CD8-positive, alpha-beta memory T cell (primary cell): Measurements from ENCODE around the gene MICAL3. TPM values are rescaled to one million over a fixed set of nuclear protein-coding genes. Genes with fewer than 3 reads are reported as not detected.
A peak's percentile ranks its signal among the peaks of the same experiment; 100 is the strongest.

Experiments used
- CTCF ChIA-PET: fragments of 350-600 bp; sonication (Branson Sonifier 250); formaldehyde crosslinking; loops from one replicate; lab custom pipeline; 2021; ENCODE audit warnings: antibody characterized with exemption; lab: Charles Lee
- POLR2A ChIA-PET: fragments of 350-600 bp; sonication (Branson Sonifier 250); formaldehyde crosslinking; loops from one replicate; lab custom pipeline; 2021; ENCODE audit warnings: antibody characterized with exemption; lab: Charles Lee
- DNase-seq, 5 donors: peaks; one replicate each; pipeline versions ENCODE4 v3.0.0 to v3.0.0-alpha.2; 2020 to 2022; ENCODE audit warnings: mixed read lengths in 1 of 5
- H3K27ac ChIP-seq: one replicate; pipeline ENCODE4 v1.7.0; 2013; ENCODE audit warnings: low read depth, mild to moderate bottlenecking, low read length, moderate library complexity
- H3K27me3 ChIP-seq: 2 replicates; pipeline ENCODE4 v1.7.0; 2013; ENCODE audit warnings: low read length, mild to moderate bottlenecking; ENCODE audit not compliant: insufficient read depth, poor library complexity, severe bottlenecking
- H3K36me3 ChIP-seq: 2 replicates; pipeline ENCODE4 v1.7.0; 2013; ENCODE audit warnings: mild to moderate bottlenecking, low read length, moderate library complexity; ENCODE audit not compliant: insufficient read depth
- H3K4me1 ChIP-seq: 2 replicates; pipeline ENCODE4 v1.7.0; 2013; ENCODE audit warnings: mild to moderate bottlenecking, low read length, moderate library complexity; ENCODE audit not compliant: insufficient read depth
- H3K4me3 ChIP-seq: 2 replicates; pipeline ENCODE4 v1.7.0; 2013; ENCODE audit warnings: mild to moderate bottlenecking, low read length
- H3K9me3 ChIP-seq: 2 replicates; pipeline ENCODE4 v1.7.0; 2013; ENCODE audit warnings: mild to moderate bottlenecking, low read length
- H3K27ac Mint-ChIP-seq, 8 donors: one replicate each; pipeline ENCODE4 v1.8.0; 2020 to 2021; ENCODE audit warnings: mixed read lengths in 8 of 8, mild to moderate bottlenecking in 6 of 8, inconsistent platforms in 3 of 8, moderate library complexity in 3 of 8
- H3K27me3 Mint-ChIP-seq, 2 donors: one replicate each; pipeline ENCODE4 v1.8.0; 2020 to 2021; ENCODE audit warnings: mixed read lengths in 2 of 2, mild to moderate bottlenecking in 1 of 2, moderate library complexity in 1 of 2
- H3K36me3 Mint-ChIP-seq, 3 donors: one replicate each; pipeline ENCODE4 v1.8.0; 2020 to 2021; ENCODE audit warnings: mixed read lengths in 3 of 3, inconsistent platforms in 1 of 3, mild to moderate bottlenecking in 1 of 3
- H3K4me1 Mint-ChIP-seq, 3 donors: one replicate each; pipeline ENCODE4 v1.8.0; 2020 to 2021; ENCODE audit warnings: mixed read lengths in 3 of 3, inconsistent platforms in 1 of 3, mild to moderate bottlenecking in 1 of 3
- H3K4me3 Mint-ChIP-seq, 7 donors: one replicate each; pipeline ENCODE4 v1.8.0; 2020 to 2021; ENCODE audit warnings: mixed read lengths in 7 of 7, mild to moderate bottlenecking in 6 of 7, moderate library complexity in 4 of 7, inconsistent platforms in 2 of 7
- H3K9me3 Mint-ChIP-seq, 5 donors: one replicate each; pipeline ENCODE4 v1.8.0; 2020 to 2022; ENCODE audit warnings: mixed read lengths in 5 of 5, mild to moderate bottlenecking in 3 of 5, moderate library complexity in 2 of 5, inconsistent platforms in 1 of 5
- polyA plus RNA-seq: library from polyadenylated mRNA; unstranded; fragments of 300-500 nt; fragmentation: Illumina TruSeq; gene quantifications from one replicate; pipeline ENCODE4 v1.2.3, GENCODE V29; 2021
- total RNA-seq, 2 experiments: library from RNA; stranded (reverse); gene quantifications; one replicate each; pipeline ENCODE4 v1.2.3, GENCODE V29; 2021

Gene MICAL3
- total and polyA plus RNA-seq, 3 experiments from 2014 or later: 1.7 to 51.9 (median 51.7) TPM

DNA sequence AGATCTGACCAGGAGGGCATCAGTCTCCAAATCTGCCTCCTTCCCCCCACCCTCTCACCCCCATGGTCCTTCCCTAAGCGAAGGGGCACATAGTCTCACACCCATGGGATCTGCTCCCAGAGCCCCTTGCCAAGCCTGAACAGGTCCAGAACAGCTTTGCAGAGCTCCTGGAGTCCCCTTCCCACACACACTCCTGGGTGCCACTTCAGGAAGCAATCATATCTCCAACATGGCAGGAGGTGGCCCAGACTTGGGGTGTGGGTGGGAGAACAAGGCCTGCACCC, 63.0 kb downstream of the MICAL3 start:
- H3K27ac Mint-ChIP-seq: no peak overlapping the region
- Histone ChIP-seq H3K9me3 (no peaks in the 10 kb centered on the region), H3K4me3 (no peak overlapping the region), H3K36me3 (no peaks in the 10 kb centered on the region), H3K4me1 (no peaks in the 10 kb centered on the region), H3K27me3 (no peaks in the 10 kb centered on the region), H3K27ac (no peak overlapping the region)
- H3K36me3 Mint-ChIP-seq: peaks cover 0 to 11% (median 5%) of the 10 kb centered on the region in 3 donors
- no peaks in the 10 kb centered on the region for H3K9me3 Mint-ChIP-seq
- POLR2A ChIA-PET: no interaction called here
- CTCF ChIA-PET: no interaction called here
- H3K27me3 Mint-ChIP-seq: peaks cover 0 to 1% of the 10 kb centered on the region in 2 donors
- H3K4me1 Mint-ChIP-seq: peaks cover 15 to 27% (median 22%) of the 10 kb centered on the region in 3 donors
- no peak for DNase-seq
- no peak overlapping the region for H3K4me3 Mint-ChIP-seq

DNA sequence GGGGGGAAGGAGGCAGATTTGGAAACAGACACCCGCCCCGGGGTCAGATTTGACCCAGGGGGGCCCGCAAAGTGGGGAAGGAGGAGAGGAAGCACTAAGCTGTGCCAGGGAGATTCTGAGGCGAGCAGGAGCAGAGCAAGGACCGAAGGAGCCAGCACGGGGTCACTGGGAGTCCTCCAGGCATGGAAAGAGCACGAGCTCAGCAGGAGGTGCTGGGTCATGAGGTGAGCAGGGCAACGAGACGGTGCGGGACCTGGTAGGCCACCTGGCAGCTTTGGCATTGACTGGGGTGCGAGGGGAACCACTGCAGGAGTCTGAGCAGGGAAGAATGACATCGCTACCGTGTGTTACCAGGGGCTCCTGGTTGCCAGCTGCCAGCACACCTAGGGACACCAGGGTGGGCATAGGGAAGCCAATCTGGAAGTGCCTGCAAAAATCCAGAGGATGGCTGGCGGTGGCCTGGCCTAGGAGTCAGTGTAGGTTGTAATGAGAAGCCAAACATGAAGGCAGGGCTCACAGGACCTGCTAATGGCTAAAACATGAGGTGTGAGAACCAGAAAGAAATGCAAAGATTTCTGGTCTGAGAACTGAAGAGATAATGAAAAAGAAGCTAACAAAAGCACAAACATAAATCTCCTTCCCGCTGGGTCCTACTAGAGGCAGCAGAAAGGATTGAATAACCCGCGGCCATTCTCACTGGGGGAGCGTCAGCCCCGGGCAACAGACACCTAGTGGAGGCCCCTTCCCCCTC, 63.5 kb downstream of the MICAL3 start:
- Mint-ChIP-seq H3K4me3 (no peak overlapping the region), H3K4me1 (peaks cover 11 to 21% (median 19%) of the 10 kb centered on the region in 3 donors), H3K27me3 (peaks cover 0 to 1% of the 10 kb centered on the region in 2 donors), H3K9me3 (no peaks in the 10 kb centered on the region), H3K27ac (peak overlapping the region in 1 of 8 donors; percentile 74), H3K36me3 (peaks cover 0 to 11% (median 4%) of the 10 kb centered on the region in 3 donors)
- H3K36me3 ChIP-seq: no peaks in the 10 kb centered on the region
- ChIA-PET CTCF (no interaction called here), POLR2A (no interaction called here)
- H3K9me3 ChIP-seq: no peaks in the 10 kb centered on the region
- DNase-seq: no peak
- no peaks in the 10 kb centered on the region for H3K4me1 ChIP-seq
- H3K27ac ChIP-seq: no peak overlapping the region
- H3K4me3 ChIP-seq: no peak overlapping the region
- H3K27me3 ChIP-seq: no peaks in the 10 kb centered on the region

DNA sequence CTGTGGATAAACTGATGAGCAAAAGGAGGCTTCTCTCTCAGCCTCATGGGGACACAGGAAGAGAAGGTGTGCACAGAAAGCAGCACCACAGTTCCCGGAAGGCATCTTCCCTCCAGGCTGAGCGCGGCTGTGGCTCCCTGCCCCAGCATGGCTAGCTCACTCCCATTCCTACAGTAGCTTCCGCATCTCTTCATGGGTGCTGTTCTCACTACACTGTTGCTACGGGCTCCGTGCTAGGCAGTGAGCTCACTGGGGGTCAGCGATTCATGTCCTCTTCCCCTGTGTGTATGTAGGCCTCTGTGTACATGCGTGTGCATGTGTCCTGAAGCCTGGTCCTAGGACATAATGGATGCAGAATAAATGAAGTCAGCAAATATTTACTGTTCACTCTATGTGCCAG, 64.3 kb downstream of the MICAL3 start:
- Mint-ChIP-seq H3K27me3 (peaks cover 0 to 1% of the 10 kb centered on the region in 2 donors), H3K36me3 (peaks cover 0 to 11% (median 6%) of the 10 kb centered on the region in 3 donors), H3K27ac (peak overlapping the region in 1 of 8 donors; percentile 69), H3K4me1 (peaks cover 9 to 26% (median 24%) of the 10 kb centered on the region in 3 donors), H3K4me3 (no peak overlapping the region), H3K9me3 (no peaks in the 10 kb centered on the region)
- POLR2A ChIA-PET: no interaction called here
- no peaks in the 10 kb centered on the region for H3K9me3 ChIP-seq
- no peak overlapping the region for H3K27ac ChIP-seq
- no peak overlapping the region for H3K4me3 ChIP-seq
- DNase-seq: no peak
- H3K4me1 ChIP-seq: no peaks in the 10 kb centered on the region
- CTCF ChIA-PET: interaction anchor here (0.6 kb wide), 1 partner anchor 44 kb away, joined by 3 read pairs; no protein-coding TSS in a partner anchor
- no peaks in the 10 kb centered on the region for H3K27me3 ChIP-seq
- no peaks in the 10 kb centered on the region for H3K36me3 ChIP-seq

DNA sequence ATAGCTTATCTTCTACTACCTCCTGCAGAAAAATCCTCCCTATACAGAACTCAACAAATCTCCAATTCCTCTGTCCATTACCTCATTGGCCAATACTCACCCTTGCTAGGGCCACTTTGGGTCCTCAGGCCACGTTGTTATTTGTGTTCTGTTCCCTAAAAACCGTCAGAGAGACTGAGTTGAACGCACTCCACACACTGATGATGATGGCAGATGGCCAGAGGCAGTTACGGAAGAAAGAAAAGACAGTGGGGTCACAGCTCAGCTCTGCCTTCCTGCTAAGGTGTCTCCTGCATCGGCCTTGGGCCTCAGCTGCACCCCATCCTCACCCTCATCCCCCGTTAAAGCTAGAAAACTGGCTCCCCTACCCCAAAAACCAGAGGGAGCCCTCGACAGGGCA, 66.2 kb downstream of the MICAL3 start:
- DNase-seq: no peak
- no peaks in the 10 kb centered on the region for H3K9me3 ChIP-seq

DNA sequence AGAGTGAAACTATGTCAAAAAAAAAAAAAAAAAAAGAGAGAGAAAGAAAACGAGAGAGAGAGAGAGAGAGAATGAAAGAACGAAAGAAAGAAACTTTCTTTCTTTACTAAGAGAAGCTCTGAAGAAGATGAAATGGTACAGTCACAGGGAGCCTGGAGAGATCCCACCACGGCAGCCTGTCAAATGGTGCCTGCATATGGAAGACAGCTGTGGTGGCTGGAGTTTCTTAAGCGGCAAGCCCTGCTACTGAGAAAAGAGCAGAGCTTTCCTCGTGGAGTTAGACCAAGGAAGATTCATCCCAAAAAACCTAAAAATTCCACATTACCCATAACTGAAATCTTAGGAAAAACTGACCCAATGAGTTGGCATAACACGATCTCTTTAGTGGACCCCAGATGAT, 66.7 kb downstream of the MICAL3 start:
- peaks cover 0 to 1% of the 10 kb centered on the region in 2 donors for H3K27me3 Mint-ChIP-seq
- ChIA-PET CTCF (no interaction called here), POLR2A (no interaction called here)
- peak overlapping the region in 1 of 8 donors; percentile 7 for H3K27ac Mint-ChIP-seq
- DNase-seq: no peak
- H3K9me3 ChIP-seq: no peaks in the 10 kb centered on the region
- no peaks in the 10 kb centered on the region for H3K27me3 ChIP-seq
- no peak overlapping the region for H3K4me3 Mint-ChIP-seq
- peaks cover 0 to 11% (median 6%) of the 10 kb centered on the region in 3 donors for H3K36me3 Mint-ChIP-seq
- no peak overlapping the region for H3K27ac ChIP-seq
- no peaks in the 10 kb centered on the region for H3K4me1 ChIP-seq
- no peaks in the 10 kb centered on the region for H3K36me3 ChIP-seq
- no peaks in the 10 kb centered on the region for H3K9me3 Mint-ChIP-seq
- H3K4me1 Mint-ChIP-seq: peaks cover 9 to 26% (median 20%) of the 10 kb centered on the region in 3 donors
- H3K4me3 ChIP-seq: no peak overlapping the region

More for the DNA sequence above, 66.2 kb downstream of the MICAL3 start:
- Mint-ChIP-seq H3K27me3 (peaks cover 0 to 1% of the 10 kb centered on the region in 2 donors), H3K9me3 (no peaks in the 10 kb centered on the region), H3K27ac (peak overlapping the region in 3 of 8 donors; percentile 7 to 74 (median 39)), H3K4me1 (peaks cover 9 to 26% (median 20%) of the 10 kb centered on the region in 3 donors), H3K36me3 (peaks cover 0 to 11% (median 6%) of the 10 kb centered on the region in 3 donors), H3K4me3 (no peak overlapping the region)
- POLR2A ChIA-PET: no interaction called here
- CTCF ChIA-PET: no interaction called here
- Histone ChIP-seq H3K27me3 (no peaks in the 10 kb centered on the region), H3K36me3 (no peaks in the 10 kb centered on the region), H3K27ac (no peak overlapping the region), H3K4me1 (no peaks in the 10 kb centered on the region), H3K4me3 (no peak overlapping the region)

DNA sequence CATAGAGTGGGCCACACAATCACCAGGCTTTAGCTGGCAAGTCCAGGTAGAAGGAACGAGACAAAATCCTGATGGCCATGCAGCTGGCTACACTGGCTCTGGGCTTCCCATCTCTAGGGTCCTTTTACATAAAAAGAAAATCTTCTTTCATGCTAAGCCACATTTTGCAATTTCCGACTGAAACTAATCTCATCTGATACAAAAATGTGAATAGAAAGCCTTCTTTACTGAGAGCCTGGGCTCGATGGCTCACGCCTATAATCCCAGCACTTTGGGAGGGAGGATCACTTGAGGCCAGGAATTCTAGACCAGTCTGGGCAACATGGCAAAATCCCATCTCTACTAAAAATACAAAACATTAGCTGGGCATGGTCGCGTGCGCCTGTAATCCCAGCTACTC, 67.2 kb downstream of the MICAL3 start:
- Mint-ChIP-seq H3K4me1 (peaks cover 12 to 23% (median 20%) of the 10 kb centered on the region in 3 donors), H3K27ac (no peak overlapping the region), H3K27me3 (peaks cover 0 to 1% of the 10 kb centered on the region in 2 donors), H3K4me3 (no peak overlapping the region), H3K36me3 (peaks cover 0 to 11% (median 6%) of the 10 kb centered on the region in 3 donors), H3K9me3 (peaks cover 0 to 1% (median 0%) of the 10 kb centered on the region in 5 donors)
- Histone ChIP-seq H3K9me3 (no peaks in the 10 kb centered on the region), H3K27me3 (no peaks in the 10 kb centered on the region), H3K36me3 (no peaks in the 10 kb centered on the region), H3K27ac (no peak overlapping the region), H3K4me3 (no peak overlapping the region), H3K4me1 (no peaks in the 10 kb centered on the region)
- POLR2A ChIA-PET: no interaction called here
- no peak for DNase-seq
- CTCF ChIA-PET: no interaction called here

DNA sequence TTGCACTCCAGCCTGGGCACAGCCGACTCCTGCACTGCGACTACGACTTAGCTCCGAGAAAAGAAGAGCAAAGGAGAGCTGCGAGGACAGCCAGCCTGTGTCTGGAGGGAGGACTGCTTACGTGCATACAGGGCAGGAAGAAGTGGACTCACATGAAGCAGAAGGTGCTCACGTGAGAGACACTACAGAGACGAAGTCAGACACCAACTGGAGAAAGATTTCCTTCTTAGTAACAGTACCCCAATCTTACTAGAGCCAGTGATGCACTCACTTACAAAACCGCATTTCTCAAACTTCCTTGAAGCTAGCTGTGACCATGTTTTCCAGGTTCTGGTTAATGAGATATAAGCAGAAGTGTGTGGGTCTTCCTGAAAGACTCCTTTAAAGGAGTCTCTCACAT, 67.7 kb downstream of the MICAL3 start:
- ChIA-PET POLR2A (no interaction called here), CTCF (no interaction called here)
- H3K9me3 Mint-ChIP-seq: peaks cover 0 to 2% (median 0%) of the 10 kb centered on the region in 5 donors
- H3K9me3 ChIP-seq: no peaks in the 10 kb centered on the region
- H3K27ac Mint-ChIP-seq: no peak overlapping the region
- no peaks in the 10 kb centered on the region for H3K27me3 ChIP-seq
- DNase-seq: no peak
- peaks cover 8 to 20% (median 16%) of the 10 kb centered on the region in 3 donors for H3K4me1 Mint-ChIP-seq
- no peak overlapping the region for H3K27ac ChIP-seq
- H3K4me3 ChIP-seq: no peak overlapping the region
- no peak overlapping the region for H3K4me3 Mint-ChIP-seq
- peaks cover 0 to under 1% of the 10 kb centered on the region in 2 donors for H3K27me3 Mint-ChIP-seq
- no peaks in the 10 kb centered on the region for H3K4me1 ChIP-seq
- H3K36me3 ChIP-seq: no peaks in the 10 kb centered on the region
- H3K36me3 Mint-ChIP-seq: peaks cover 0 to 9% (median 4%) of the 10 kb centered on the region in 3 donors

DNA sequence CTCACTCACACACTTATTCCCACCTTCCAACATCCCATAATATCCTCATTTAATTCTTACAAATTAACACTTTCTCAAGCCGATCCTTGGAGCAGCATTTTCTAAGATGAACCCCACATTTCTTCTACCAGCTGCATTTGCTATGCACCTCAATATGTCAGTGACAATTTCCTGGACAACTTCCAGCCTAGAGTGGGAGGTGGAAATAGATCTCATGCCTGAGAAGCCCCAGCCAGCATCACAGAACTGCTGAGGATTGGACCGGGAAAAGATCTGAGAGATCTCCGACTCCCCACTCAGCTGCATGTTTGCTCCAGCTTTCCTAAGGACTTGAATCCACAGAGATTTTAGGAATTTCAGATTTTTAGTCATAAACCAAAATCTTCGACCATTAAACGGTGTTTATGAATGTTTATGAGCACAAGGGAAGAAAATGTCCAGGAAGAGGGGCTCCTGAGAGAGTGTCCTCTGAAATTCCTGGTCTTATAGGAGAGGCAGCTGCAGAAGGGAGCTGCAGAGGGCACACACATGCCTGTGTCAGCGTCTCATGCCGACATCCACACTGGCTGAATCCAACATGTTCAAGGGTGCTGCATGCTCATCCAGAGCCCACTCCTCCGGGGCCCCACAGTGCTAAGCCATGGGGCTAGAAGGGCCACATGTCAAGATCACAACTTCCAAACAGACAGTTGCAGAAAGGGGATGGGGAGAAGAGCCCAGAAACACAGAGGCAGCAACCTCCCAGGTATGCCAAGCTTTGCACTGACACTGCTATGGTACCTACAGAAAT, 68.6 kb downstream of the MICAL3 start:
- Histone ChIP-seq H3K9me3 (no peaks in the 10 kb centered on the region), H3K27ac (no peak overlapping the region), H3K27me3 (no peaks in the 10 kb centered on the region), H3K36me3 (no peaks in the 10 kb centered on the region), H3K4me1 (no peaks in the 10 kb centered on the region), H3K4me3 (no peak overlapping the region)
- ChIA-PET POLR2A (no interaction called here), CTCF (no interaction called here)
- Mint-ChIP-seq H3K9me3 (peaks cover 0 to 2% (median 0%) of the 10 kb centered on the region in 5 donors), H3K27me3 (no peaks in the 10 kb centered on the region), H3K4me3 (peak overlapping the region in 1 of 7 donors; percentile 37), H3K27ac (peak overlapping the region in 2 of 8 donors; percentile 25 to 27), H3K36me3 (peaks cover 0 to 8% (median 4%) of the 10 kb centered on the region in 3 donors), H3K4me1 (peaks cover 9 to 26% (median 20%) of the 10 kb centered on the region in 3 donors)
- DNase-seq: no peak
